ENCODE data around the gene B3GNT2. TPM values are rescaled to one million over a fixed set of nuclear protein-coding genes. Genes with fewer than 3 reads are reported as not detected.
"Not testable (repeated sequence)": the region's sequence is repeated elsewhere in the genome, so short reads cannot be mapped to it uniquely, and the experiment has no call there.

B3GNT2 gene
- total and polyA plus RNA-seq, 3 donors from 2014 or later: 19.7 to 20.9 (median 20.9) TPM

- H3K36me3 ChIP-seq (ENCODE audit: low read depth, missing control alignments): no peaks in the 10 kb centered on the region
- intact Hi-C loops (cut with DNase I; ENCODE audit: low total_unique reads): no loop called here
These were observed 68.3 kb downstream of the B3GNT2 start for GRCh38 chr2:62264186-62264585.

DNA sequence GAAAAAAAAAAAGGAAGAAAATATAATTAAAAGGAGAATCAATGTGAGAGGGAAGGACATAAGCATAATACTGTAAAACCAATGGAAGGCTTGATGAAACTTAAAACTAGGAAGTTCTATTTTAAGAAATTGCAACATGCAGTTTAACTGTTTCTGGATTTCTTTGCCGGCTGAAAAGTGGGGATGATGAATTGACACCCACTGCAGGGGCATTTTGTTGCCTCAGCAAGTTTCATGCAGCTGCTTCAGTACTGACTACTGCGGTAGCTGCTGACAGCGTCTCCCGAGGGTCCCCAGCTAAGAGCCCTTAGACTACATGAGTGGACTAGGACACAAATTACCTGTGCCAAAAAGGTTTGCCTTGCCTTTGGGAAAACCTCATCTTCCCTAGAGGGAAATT, 69.2 kb downstream of the B3GNT2 start:
- no peaks in the 10 kb centered on the region for H3K36me3 ChIP-seq (ENCODE audit: low read depth, missing control alignments)
- intact Hi-C loops (cut with DNase I; ENCODE audit: low total_unique reads): no loop called here
- H3K4me3 ChIP-seq: no peak overlapping the region
- no peaks in the 10 kb centered on the region for H3K27me3 ChIP-seq
- 87 to 94% methylated on average over 4 of the region's 4 CpGs for WGBS, 2 donors
- no peak for DNase-seq
- no peak overlapping the region for H3K27ac ChIP-seq
- H3K4me1 ChIP-seq: no peaks in the 10 kb centered on the region
- H3K9me3 ChIP-seq: no peaks in the 10 kb centered on the region
- TF ChIP-seq, protein P1, sequence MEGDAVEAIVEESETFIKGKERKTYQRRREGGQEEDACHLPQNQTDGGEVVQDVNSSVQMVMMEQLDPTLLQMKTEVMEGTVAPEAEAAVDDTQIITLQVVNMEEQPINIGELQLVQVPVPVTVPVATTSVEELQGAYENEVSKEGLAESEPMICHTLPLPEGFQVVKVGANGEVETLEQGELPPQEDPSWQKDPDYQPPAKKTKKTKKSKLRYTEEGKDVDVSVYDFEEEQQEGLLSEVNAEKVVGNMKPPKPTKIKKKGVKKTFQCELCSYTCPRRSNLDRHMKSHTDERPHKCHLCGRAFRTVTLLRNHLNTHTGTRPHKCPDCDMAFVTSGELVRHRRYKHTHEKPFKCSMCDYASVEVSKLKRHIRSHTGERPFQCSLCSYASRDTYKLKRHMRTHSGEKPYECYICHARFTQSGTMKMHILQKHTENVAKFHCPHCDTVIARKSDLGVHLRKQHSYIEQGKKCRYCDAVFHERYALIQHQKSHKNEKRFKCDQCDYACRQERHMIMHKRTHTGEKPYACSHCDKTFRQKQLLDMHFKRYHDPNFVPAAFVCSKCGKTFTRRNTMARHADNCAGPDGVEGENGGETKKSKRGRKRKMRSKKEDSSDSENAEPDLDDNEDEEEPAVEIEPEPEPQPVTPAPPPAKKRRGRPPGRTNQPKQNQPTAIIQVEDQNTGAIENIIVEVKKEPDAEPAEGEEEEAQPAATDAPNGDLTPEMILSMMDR (IDR thresholded peaks at IDR 0.05): no peak
- TF ChIP-seq POLR2A (IDR thresholded peaks at IDR 0.05): no peak

More at GRCh38 chr2:62264186-62264585, 68.3 kb downstream of the B3GNT2 start:
- H3K27me3 ChIP-seq: no peaks in the 10 kb centered on the region
- H3K9me3 ChIP-seq: no peaks in the 10 kb centered on the region
- 57 to 63% methylated on average over 3 of the region's 3 CpGs for WGBS, 2 donors
- H3K4me1 ChIP-seq: no peaks in the 10 kb centered on the region
- H3K27ac ChIP-seq: no peak overlapping the region
- TF ChIP-seq, protein P1 (IDR thresholded peaks at IDR 0.05): no peak
- no peak for TF ChIP-seq POLR2A (IDR thresholded peaks at IDR 0.05)
- no peak overlapping the region for H3K4me3 ChIP-seq
- no peak for DNase-seq

- Histone ChIP-seq H3K27me3 (no peaks in the 10 kb centered on the region), H3K27ac (no peak overlapping the region), H3K9me3 (no peaks in the 10 kb centered on the region), H3K4me1 (no peaks in the 10 kb centered on the region), H3K36me3 (ENCODE audit: low read depth, missing control alignments) (no peaks in the 10 kb centered on the region), H3K4me3 (no peak overlapping the region)
- no peak for TF ChIP-seq POLR2A (IDR thresholded peaks at IDR 0.05)
- TF ChIP-seq, protein P1 (IDR thresholded peaks at IDR 0.05): no peak
- WGBS, 2 donors: 77 to 81% methylated on average over 7 of the region's 7 CpGs
- intact Hi-C loops (cut with DNase I; ENCODE audit: low total_unique reads): no loop called here
- DNase-seq: no peak
These were observed 70.6 kb downstream of the B3GNT2 start for GRCh38 chr2:62266433-62267038.

- Histone ChIP-seq H3K4me1 (no peaks in the 10 kb centered on the region), H3K9me3 (no peaks in the 10 kb centered on the region), H3K27ac (no peak overlapping the region), H3K27me3 (no peaks in the 10 kb centered on the region), H3K4me3 (no peak overlapping the region), H3K36me3 (ENCODE audit: low read depth, missing control alignments) (no peaks in the 10 kb centered on the region)
- DNase-seq: no peak
- intact Hi-C loops (cut with DNase I; ENCODE audit: low total_unique reads): no loop called here
- 85 to 89% methylated on average over 2 of the region's 2 CpGs for WGBS, 2 donors
- no peak for TF ChIP-seq POLR2A (IDR thresholded peaks at IDR 0.05)
- TF ChIP-seq, protein P1 (IDR thresholded peaks at IDR 0.05): no peak
These were observed 71.8 kb downstream of the B3GNT2 start for GRCh38 chr2:62267696-62268095.

GRCh38 chr2:62268681-62269188, 72.8 kb downstream of the B3GNT2 start:
- H3K27ac ChIP-seq; intact Hi-C loops (cut with DNase I; ENCODE audit: low total_unique reads); H3K4me1 ChIP-seq; H3K4me3 ChIP-seq; DNase-seq; H3K36me3 ChIP-seq (ENCODE audit: low read depth, missing control alignments); H3K27me3 ChIP-seq; H3K9me3 ChIP-seq: not testable (repeated sequence)
- 85 to 88% methylated on average over 4 of the region's 4 CpGs for WGBS, 2 donors
